GM18858 (cell line): ENCODE results near the gene MCMBP.
"Not testable (repeated sequence)": the region's sequence is repeated elsewhere in the genome, so short reads cannot be mapped to it uniquely, and the experiment has no call there.

Experiments used
- ATAC-seq: cut with Tn5 transposase; IDR thresholded peaks from one replicate; pipeline ENCODE4 v1.9.1; 2021; ENCODE audit not compliant: unreplicated experiment

MCMBP gene, protein sequence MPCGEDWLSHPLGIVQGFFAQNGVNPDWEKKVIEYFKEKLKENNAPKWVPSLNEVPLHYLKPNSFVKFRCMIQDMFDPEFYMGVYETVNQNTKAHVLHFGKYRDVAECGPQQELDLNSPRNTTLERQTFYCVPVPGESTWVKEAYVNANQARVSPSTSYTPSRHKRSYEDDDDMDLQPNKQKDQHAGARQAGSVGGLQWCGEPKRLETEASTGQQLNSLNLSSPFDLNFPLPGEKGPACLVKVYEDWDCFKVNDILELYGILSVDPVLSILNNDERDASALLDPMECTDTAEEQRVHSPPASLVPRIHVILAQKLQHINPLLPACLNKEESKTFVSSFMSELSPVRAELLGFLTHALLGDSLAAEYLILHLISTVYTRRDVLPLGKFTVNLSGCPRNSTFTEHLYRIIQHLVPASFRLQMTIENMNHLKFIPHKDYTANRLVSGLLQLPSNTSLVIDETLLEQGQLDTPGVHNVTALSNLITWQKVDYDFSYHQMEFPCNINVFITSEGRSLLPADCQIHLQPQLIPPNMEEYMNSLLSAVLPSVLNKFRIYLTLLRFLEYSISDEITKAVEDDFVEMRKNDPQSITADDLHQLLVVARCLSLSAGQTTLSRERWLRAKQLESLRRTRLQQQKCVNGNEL

DNA sequence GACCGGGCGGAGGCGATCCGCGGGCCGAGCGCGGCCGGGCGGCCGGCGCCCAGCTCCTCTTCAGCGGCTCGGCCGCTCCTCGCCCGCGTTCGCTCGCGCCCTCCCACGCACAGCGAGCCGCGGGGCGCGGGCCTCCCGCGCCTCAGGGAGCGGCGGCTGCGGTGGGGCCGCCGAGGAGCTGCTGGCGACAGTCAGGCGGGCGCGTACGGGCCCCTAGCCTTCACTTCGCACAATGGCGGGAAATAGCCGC lies at the start of gene MCMBP:
Gene MCMBP, minus strand, starts transcription at position 234 of the 250 bp plus-strand sequence. CDS start 259 bp downstream, outside the sequence.
- no peak for ATAC-seq

- ATAC-seq, result peak; percentile 34
Measured at GRCh38 chr10:119919826-119920225, 47.2 kb upstream of the MCMBP start.

GRCh38 chr10:119919271-119919670 lies 46.6 kb upstream of the MCMBP start:
- no peak for ATAC-seq

DNA sequence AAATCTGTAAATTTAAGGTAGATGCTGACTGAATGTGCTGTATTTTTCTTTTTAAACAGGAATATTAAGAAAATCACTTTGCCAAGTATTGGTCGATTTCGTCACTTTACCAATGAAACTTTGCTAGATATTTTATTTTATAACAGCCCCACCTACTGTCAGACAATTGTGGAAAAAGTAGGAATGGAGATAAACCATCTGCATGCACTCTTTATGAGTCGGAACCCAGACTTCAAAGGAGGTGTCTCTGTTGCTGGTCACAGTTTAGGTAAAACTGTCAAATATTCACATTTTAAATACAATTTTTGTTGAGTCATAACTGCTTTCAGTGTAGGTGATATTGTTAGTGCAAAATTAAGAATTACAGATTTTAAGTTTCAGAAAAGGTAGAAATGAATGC lies 45.1 kb upstream of the MCMBP start:
- no peak for ATAC-seq

DNA sequence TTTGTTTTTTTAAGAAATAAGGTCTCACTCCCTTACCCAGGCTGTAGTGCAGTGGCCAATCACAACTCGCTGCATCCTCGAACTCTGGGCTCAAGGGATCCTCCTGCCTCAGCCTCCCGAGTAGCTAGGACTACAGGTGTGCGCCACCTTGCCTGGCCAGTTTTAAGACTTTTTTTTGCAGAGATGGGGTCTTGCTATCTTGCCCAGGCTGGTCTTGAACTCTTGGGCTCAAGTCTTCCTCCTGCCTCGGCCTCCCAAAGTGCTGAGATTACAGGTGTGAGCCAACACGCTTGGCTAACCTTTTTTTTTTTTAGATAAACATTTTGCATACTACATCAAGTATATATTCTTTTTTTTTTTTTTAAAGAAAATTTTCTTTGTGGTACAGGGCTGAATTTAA lies 38.0 kb upstream of the MCMBP start:
- ATAC-seq, result no peak

DNA sequence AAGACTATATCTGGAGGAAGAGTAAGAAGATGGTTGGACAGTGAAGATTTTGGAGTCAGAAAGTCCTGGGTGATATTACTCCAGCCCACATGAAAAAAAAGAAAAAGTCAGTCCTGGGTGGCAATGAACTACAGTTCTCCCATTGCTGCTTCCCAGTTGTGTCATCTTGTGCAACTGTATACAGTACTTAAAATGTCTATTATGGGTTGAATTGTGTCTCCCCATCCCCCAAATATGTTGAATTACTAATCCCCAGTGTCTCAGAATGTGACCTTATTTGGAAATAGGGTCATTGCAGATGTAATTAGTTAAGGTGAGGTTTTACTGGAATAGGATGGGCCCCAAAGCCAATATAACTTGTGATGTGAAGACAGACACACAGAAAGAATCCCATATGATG lies 35.5 kb upstream of the MCMBP start:
- ATAC-seq, result no peak

- ATAC-seq, result not testable (repeated sequence)
Measured at GRCh38 chr10:119907695-119908094, 35.1 kb upstream of the MCMBP start.

GRCh38 chr10:119903946-119904666 lies 31.5 kb upstream of the MCMBP start:
- no peak for ATAC-seq

DNA sequence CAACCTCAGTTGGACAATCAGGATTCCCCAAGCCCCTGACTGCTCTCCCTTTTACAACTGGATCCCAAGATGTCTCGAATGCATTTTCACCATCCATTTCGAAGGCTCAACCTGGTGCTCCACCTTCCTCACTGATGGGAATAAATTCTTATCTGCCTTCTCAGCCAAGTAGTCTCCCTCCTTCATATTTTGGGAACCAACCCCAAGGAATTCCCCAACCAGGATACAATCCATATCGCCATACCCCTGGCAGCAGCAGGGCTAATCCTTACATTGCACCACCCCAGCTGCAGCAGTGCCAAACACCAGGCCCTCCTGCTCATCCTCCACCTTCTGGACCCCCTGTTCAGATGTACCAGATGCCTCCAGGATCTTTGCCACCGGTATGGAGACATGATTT lies 25.9 kb upstream of the MCMBP start:
- ATAC-seq, result no peak

DNA sequence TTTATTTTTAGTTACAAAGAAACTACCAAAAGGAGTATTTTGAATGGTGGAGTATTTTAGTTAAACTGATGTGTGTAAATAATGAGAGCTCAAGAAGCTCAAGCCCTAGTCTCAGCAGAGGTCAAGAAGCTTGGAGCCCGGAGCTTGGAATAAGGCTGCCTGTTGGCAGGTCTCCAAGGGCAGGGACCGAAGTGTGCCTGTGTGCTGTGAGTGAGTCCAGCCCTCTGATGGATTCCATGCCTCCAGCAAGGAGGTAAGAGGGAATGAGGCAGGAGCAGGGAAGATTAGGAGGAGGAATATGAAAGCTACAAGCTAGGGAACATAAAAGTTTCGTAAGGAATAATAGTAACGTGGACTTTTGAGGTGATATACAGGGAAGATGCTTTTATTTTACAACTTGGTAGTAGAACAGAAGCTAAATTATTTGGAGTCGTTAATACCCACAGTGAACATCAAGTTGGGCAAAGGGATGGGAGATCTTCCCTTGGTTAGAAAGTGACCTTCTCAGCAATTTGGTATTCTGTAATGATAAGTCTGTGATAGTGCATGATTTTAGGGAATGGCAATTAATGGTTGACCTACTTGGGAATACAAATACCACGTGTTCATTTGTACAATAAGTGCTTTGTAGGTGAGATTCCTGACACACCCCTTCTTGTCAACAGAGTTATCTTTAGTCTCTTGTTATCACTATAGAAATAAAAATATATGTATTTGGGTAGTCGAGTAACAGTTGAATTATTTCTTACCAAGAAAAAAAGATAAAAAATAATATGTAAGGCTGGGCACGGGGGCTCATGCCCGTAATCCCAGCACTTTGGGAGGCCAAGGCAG lies 24.5 kb upstream of the MCMBP start:
- ATAC-seq, result no peak

DNA sequence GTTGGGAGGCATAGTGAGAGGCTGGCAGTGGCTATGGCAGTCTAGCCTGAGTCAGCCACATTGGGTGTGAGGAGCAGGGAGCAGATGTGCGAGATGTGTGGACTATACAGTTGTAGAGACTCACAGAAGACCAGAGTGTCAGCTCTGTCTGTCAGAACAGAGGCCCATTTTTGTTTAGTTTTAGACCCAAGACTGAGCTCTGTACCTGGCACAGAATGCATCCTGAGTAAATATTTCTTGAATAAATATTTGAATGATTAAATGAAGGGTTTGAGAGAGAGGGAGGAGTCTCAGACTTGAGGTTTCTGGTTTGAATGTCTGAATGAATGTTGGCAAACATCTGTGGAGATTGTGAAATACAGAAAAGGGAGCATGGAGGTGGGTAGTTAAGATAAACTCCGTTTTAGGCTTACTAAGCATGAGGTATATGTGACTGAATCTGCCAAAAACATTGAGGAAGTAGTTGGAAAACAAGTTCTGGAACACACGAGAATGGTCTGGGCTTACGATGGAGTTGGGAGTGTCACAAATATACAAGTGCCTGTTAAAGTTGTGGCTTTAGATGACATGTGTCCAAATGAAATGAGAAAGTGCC lies 23.5 kb upstream of the MCMBP start:
- ATAC-seq, result no peak

DNA sequence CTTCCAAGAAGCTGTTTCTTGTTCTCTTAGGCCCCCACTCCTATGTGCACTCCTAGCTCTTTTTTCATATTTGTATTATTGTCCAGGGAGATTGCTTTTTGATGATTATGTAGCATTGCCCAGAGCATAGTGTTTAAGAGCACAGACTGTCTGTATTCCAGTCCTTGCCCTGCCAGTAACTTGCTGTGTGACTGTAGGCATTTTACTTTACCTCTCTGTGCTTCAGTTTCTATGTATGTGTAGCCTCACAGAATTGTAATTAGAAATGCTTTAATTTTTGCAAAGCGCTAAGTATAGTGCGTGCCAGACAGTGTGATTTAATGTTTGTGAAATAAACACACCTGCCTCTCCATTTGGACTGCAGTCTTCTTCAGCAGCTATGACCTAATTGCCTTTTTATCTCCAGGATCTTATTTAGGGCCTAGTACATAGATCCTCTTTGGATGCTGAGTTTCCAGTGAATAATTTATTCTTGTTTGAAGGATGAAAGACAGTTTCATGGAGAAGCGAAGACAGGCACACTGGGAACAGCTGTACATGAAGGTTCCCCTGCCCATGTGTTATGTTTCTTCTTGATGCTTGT lies 21.3 kb upstream of the MCMBP start:
- ATAC-seq, result no peak

DNA sequence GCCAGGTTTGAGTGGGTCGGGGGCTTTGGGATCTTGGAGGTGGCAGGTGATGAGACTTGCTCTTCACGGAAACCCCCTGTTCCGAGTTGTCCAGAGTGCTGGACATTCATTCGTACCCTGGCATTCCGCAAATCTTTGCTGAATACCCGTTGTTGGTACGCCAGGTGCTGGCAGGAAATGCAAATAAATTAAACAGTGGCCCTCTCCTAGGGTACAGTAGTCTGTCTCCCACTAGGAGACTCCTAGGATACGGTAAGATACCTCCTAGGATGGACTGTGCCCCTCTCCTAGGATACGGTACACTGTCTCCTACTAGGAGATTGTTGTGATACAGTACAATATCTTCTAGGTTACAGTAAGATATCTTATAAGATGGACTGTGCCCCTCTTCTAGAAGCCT lies 20.4 kb upstream of the MCMBP start:
- ATAC-seq, result no peak

- peak; percentile 97 for ATAC-seq
Measured at GRCh38 chr10:119892188-119893065, 19.8 kb upstream of the MCMBP start, which contains the start of gene SEC23IP. SEC23IP (plus strand) TSS chr10:119892730; CDS start chr10:119892783, 53 bp downstream.

GRCh38 chr10:119891849-119892187 lies 19.2 kb upstream of the MCMBP start:
- not testable (repeated sequence) for ATAC-seq

GRCh38 chr10:119890307-119890706 lies 17.7 kb upstream of the MCMBP start:
- ATAC-seq, result not testable (repeated sequence)

DNA sequence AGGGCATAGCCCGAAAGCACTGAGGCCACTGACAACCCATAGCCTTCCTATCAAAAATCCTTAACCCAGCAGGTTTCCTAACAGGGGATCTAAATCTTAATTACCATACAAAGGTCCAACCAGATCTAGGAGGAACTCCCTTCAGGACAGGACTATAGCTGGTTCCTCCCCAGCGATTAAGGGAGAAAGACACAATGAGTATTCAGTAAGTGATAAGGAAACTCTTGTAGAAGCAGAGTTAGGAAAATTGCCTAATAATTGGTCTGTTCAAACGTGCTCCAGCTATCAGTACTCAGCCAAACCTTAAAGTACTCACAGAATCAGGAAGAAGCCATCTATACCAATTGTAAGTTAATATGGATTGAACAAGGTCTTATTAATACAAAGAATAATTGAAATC lies 16.6 kb upstream of the MCMBP start:
- ATAC-seq, result not testable (repeated sequence)

DNA sequence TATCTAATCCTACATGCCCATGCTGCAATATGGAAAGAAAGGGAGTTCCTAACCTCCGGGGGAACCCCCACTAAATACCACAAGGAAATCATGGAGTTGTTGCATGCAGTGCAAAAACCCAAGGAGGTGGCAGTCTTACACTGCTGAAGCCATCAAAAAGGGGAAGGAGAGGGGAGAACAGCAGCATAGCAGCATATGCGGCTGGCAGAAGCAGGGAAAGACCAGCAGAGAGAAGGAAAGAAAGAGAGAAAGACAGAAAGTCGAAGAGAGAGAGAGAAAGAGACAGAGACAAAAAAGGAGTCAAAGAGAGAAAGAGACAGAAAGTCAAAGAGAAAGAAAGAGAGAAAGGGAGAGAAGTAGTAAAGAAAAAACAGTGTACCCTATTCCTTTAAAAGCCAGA lies 16.1 kb upstream of the MCMBP start:
- not testable (repeated sequence) for ATAC-seq

DNA sequence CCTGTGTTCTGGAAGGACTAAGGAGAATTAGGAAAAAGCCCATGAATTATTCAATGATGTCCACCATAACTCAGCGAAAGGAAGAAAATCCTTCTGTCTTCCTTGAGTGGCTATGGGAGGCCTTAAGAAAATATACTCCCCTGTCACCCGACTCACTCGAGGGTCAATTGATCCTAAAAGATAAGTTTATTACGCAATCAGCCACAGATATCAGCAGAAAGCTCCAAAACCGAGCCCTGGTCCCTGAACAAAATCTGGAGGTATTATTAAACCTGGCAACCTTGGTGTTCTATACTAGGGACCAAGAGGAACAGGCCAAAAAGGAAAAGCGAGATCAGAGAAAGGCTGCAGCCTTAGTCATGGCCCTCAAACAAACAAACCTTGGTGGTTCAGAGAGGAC lies 13.4 kb upstream of the MCMBP start:
- ATAC-seq, result not testable (repeated sequence)
